ENCODE measurements around the gene USP53. TPM values are rescaled to one million over a fixed set of nuclear protein-coding genes. Genes with fewer than 3 reads are reported as not detected.

USP53 gene
- polyA plus RNA-seq, 2 of the 4 experiments (the other 2 are of a cell fraction) = 10.2 to 50.7 TPM

DNA sequence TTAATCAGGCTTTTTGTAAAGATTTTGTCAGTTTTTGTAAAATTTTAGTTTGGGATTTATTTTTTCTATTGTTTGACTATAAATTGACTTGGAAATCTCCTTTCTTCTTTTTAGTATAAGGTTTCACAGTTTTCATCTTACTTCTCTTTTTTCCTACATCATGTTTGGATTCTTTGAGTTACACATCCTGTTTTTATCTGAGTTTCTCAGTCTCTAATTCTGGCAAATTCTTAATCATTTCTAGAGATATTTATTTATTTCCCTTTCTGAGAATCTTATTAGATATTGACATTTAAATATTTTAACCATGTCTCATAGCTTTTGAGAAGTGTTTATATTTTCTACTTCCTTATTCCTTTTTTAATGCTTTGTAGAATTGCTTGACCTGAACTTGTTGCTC is 20.7 kb downstream of the USP53 start (continued):
- TF ChIP-seq, protein P1, sequence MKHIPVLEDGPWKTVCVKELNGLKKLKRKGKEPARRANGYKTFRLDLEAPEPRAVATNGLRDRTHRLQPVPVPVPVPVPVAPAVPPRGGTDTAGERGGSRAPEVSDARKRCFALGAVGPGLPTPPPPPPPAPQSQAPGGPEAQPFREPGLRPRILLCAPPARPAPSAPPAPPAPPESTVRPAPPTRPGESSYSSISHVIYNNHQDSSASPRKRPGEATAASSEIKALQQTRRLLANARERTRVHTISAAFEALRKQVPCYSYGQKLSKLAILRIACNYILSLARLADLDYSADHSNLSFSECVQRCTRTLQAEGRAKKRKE (CRISPR knock-in tag; IDR thresholded peaks at IDR 0.05; ENCODE audit: low read depth) = no peak

GRCh38 chr4:119233750-119234149 is 21.2 kb downstream of the USP53 start:
- Histone ChIP-seq H3K27ac (no peak overlapping the region), H3K9me3 (no peaks in the 10 kb centered on the region), H3K4me3 (no peak overlapping the region), H3K4me2 (peak overlapping the region; percentile 38), H3K4me1 (peaks cover 33% of the 10 kb centered on the region)
- ATAC-seq (no peak), FAIRE-seq (no peak), DNase-seq (ENCODE audit: low read depth in 1 of 2, low spot score in 1 of 2) (no peak)
- TF ChIP-seq TFCP2L1 (CRISPR knock-in tag; IDR thresholded peaks at IDR 0.05) = no peak
- TF ChIP-seq, protein P2, sequence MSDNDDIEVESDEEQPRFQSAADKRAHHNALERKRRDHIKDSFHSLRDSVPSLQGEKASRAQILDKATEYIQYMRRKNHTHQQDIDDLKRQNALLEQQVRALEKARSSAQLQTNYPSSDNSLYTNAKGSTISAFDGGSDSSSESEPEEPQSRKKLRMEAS (IDR thresholded peaks at IDR 0.05) = no peak
- TF ChIP-seq, protein P1 (CRISPR knock-in tag; IDR thresholded peaks at IDR 0.05; ENCODE audit: low read depth) = no peak
- ChIA-PET POLR2A (no interaction called here), CTCF (no interaction called here)
- 46% methylated on average over 3 of the region's 3 CpGs for WGBS (ENCODE audit: missing lambda C conversion rate)

GRCh38 chr4:119237201-119237600 is 24.7 kb downstream of the USP53 start:
- FAIRE-seq (no peak), DNase-seq (ENCODE audit: low read depth in 1 of 2, low spot score in 1 of 2) (no peak), ATAC-seq (no peak)
- 92% methylated on average over 9 of the region's 9 CpGs for WGBS (ENCODE audit: missing lambda C conversion rate)
- Histone ChIP-seq H3K4me2 (no peak overlapping the region), H3K4me1 (peaks cover 50% of the 10 kb centered on the region), H3K27ac (no peak overlapping the region), H3K4me3 (no peak overlapping the region), H3K9me3 (no peaks in the 10 kb centered on the region)
- TF ChIP-seq KDM1A (IDR thresholded peaks at IDR 0.05; ENCODE audit: low read depth) (no peak), EHMT2 (IDR thresholded peaks at IDR 0.05; ENCODE audit: low read depth) (no peak), MAFK (IDR thresholded peaks at IDR 0.05; ENCODE audit: partially characterized antibody) (no peak), EP300 (IDR thresholded peaks at IDR 0.05) (no peak), JUNB (IDR thresholded peaks at IDR 0.05) (no peak), CHD4 (IDR thresholded peaks at IDR 0.05; ENCODE audit: borderline replicate concordance) (no peak), RARB (CRISPR knock-in tag; IDR thresholded peaks at IDR 0.05) (no peak), RCOR1 (IDR thresholded peaks at IDR 0.05; ENCODE audit: low read depth, low read length) (no peak), SMC3 (IDR thresholded peaks at IDR 0.05) (no peak), ZNF302 (CRISPR knock-in tag; IDR thresholded peaks at IDR 0.05) (no peak), HOXB13 (CRISPR knock-in tag; IDR thresholded peaks at IDR 0.05; ENCODE audit: low read depth) (no peak), TP53 (CRISPR knock-in tag; IDR thresholded peaks at IDR 0.05) (no peak), CEBPB (IDR thresholded peaks at IDR 0.05) (no peak), HES2 (IDR thresholded peaks at IDR 0.05) (no peak), TFCP2L1 (CRISPR knock-in tag; IDR thresholded peaks at IDR 0.05) (no peak), HDAC2 (IDR thresholded peaks at IDR 0.05) (no peak), FOSB (CRISPR knock-in tag; IDR thresholded peaks at IDR 0.05) (no peak), NPAS2 (CRISPR knock-in tag; IDR thresholded peaks at IDR 0.05; ENCODE audit: borderline replicate concordance) (no peak)
- TF ChIP-seq, protein P1 (CRISPR knock-in tag; IDR thresholded peaks at IDR 0.05; ENCODE audit: low read depth) = no peak
- CTCF ChIA-PET = interaction anchor here (0.8 kb wide), 1 partner anchor 24 kb away, joined by 4 read pairs; the partner anchor contains the start of gene USP53
- POLR2A ChIA-PET = interaction anchor here (0.8 kb wide), 1 partner anchor 24 kb away, joined by 4 read pairs; no protein-coding TSS in a partner anchor

Measured in A549 (cell line).